ENCODE measurements around the gene COPS9. TPM values are rescaled to one million over a fixed set of nuclear protein-coding genes. Genes with fewer than 3 reads are reported as not detected.

Gene COPS9
- total RNA-seq, 1 donor from 2014 or later: 124 TPM

DNA sequence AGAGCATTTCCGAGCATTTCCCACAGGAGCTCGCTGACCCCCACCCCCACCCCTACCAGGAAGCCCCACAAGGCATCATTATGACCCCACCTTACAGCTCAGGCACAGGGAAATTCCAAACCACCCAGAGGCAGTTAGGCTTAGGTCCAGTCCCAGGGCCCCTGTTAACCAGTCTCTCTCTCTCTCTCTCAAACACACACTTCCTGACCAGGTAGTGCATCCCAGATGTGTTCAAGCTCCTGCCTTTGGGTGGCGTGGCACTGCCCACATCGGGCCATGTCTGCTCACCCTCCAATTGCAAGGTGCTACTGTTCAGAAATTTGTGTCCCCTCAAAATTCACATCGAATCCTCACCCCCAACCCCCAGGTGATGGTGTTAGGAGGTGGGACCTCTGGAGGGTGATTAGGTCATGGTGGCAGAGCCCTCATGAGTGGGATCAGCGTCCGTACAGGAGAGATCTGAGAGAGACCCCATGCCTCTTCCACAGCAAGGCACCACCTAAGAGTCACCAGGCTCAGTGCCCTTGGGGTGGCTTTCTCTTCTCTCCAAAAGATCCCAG is 8.8 kb downstream of the COPS9 start:
- intact Hi-C loops (cut with DNase I): no loop called here
- DNase-seq (ENCODE audit: low spot score) (peak; percentile 15), ATAC-seq (no peak)

DNA sequence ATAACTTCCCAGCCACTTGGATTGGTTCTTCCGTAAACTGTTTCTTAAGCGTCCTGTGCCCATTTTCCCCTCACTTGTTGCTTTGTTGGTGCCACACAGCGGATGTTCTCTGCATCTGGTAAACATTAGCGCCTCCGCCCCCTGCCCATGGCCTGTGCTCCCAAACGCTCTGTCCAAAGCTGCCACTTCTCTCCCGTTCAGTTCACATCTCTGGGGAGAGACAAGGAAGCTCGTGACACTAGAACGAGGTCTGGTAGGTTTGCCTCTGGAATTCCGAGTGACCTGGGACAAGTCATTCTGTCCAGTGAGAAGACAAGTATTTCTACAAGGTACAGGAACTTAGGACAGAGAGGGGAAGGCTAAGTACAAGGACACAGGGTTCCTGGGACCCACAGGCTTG is 9.4 kb downstream of the COPS9 start:
- ATAC-seq (no peak), DNase-seq (ENCODE audit: low spot score) (peak; percentile 19)
- intact Hi-C loops (cut with DNase I): no loop called here

DNA sequence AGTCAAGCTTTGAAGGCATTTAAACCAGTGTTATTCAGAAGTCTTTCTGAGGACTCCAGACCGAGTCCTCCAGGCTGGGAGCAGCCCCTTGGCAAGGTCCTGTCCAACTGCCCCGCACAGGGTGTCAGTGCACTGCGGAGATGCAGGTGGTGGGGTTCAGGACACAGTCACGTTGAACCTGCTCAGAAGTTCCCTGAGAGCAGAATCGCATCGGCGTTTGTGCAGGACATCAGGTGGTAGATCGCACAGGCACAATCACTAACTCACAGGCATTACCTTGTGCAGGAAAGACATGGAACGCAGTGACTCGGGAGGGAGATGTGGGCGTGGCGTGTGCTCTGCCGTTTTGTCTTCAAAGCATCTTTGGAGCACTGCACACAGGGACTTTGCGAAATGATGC is 10.4 kb downstream of the COPS9 start:
- intact Hi-C loops (cut with DNase I): no loop called here
- DNase-seq (ENCODE audit: low spot score) (peak; percentile 19), ATAC-seq (no peak)

DNA sequence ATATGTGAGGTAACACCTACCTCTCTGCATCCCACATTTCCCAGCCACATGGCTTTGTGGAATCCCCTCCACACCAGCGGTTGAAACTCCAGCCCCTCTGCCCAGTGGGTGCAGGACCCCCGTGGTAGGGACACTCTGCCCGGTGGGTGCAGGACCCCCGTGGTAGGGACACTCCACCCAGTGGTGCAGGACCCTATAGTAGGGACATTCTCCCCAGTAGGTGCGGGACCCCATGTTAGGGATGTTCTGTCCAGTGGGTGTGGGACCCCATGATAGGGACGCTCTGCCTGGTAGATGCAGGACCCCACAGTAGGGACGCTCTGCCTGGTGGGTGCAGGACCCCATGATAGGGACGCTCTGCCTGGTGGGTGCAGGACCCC is 11.5 kb downstream of the COPS9 start:
- peak; percentile 27 for DNase-seq (ENCODE audit: low spot score)
- intact Hi-C loops (cut with DNase I): no loop called here

DNA sequence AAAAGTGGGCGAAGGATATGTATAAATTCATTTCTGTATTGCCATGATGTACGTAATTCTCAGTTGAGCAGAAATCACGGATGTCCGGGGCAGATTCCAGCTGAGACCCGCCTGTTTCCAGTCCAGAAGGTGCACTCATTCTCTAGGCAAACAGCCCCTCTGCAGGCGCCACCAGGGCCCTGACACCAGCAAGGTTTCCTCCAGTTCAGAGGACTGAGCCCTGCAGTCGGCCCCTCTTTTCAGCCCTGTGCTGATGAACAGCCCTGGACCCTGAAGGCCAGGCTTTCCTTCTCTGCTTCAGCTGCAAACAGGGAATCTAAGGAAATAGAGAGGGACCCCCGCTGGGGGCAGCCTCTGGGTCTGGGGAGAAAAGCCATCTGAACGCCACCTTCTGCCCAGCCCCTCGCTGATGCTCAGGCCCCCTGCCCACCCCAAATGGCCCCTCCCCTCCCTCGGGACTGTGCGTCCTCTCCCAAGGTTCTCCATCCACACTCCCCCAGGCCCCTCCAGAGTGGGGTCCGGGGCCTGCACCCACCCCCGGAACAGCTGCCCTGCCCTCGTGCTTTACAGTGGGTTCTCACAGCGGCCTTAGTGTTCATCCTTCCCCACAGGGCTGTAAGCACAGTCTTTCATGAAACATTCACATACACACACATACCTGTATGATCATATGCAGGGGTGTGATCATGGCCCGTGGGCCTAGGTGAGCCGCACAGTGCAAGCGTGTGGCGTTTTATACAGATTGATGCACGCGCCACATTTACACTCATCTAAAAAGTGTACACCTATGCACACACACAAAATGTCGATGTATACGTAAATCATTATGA is 12.1 kb downstream of the COPS9 start:
- DNase-seq (ENCODE audit: low spot score): peak; percentile 41
- ATAC-seq: no peak
- intact Hi-C loops (cut with DNase I): no loop called here

More for the DNA sequence above, 11.5 kb downstream of the COPS9 start:
- no peak for ATAC-seq

DNA sequence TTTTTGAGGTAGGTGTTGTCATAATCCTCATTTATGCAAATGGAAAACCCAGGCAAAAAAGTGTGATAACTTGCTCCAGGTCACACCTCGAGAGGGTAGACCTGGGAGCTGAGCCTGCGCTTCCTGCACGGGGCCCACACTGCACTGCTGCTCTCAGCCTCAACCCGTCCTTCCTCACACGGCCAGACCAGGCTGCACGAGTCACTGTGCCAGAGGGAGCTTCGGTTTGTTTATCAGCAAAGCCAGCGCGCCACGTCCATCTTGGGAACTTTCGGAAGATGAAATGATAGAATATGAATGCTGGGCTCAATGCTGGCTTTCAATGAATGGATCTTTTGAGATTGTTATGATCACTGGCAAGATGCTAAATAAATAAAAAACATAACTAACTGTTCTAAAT is 14.4 kb downstream of the COPS9 start:
- intact Hi-C loops (cut with DNase I): no loop called here
- ATAC-seq (no peak), DNase-seq (ENCODE audit: low spot score) (no peak)

DNA sequence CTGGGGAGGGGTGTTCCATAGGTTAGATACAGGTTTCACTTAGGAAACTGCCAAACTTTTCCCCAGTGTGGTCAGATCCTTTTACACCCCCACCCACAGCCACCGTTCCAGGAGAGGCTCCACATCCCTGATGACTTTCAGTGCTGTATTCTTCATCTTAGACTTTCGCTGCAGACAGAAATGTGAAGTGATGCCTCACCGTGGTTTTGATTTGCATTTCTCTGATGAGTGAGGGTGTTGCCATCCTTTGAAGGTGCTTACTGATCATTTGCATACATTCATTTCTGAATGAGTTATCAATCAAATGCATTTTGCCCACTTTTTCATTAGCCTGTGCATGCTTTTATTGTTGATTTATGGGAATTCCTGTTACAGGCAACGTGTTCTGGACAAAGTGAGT is 14.9 kb downstream of the COPS9 start:
- intact Hi-C loops (cut with DNase I): no loop called here
- DNase-seq (ENCODE audit: low spot score): no peak

DNA sequence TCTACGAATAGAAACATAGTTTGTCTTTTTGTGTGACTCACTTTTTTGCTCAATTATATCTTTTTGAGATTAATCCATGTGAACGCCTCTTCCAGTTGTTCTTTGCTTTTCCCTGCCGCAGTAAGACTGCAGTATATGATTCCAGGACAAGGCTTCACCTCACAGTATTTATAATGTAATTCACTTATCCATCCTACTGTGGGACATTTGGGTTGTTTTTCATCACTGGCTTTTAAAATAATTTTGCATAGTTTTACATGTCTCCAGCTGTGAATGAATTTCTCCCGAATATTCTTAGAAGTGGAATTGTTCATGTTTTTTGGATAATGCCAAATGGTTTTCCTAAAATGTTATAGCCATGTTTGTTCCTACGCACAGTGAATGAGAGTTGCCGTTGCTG is 21.9 kb downstream of the COPS9 start:
- no peak for ATAC-seq
- DNase-seq (ENCODE audit: low spot score): no peak
- intact Hi-C loops (cut with DNase I): no loop called here

More for the DNA sequence above, 14.9 kb downstream of the COPS9 start:
- ATAC-seq: no peak

DNA sequence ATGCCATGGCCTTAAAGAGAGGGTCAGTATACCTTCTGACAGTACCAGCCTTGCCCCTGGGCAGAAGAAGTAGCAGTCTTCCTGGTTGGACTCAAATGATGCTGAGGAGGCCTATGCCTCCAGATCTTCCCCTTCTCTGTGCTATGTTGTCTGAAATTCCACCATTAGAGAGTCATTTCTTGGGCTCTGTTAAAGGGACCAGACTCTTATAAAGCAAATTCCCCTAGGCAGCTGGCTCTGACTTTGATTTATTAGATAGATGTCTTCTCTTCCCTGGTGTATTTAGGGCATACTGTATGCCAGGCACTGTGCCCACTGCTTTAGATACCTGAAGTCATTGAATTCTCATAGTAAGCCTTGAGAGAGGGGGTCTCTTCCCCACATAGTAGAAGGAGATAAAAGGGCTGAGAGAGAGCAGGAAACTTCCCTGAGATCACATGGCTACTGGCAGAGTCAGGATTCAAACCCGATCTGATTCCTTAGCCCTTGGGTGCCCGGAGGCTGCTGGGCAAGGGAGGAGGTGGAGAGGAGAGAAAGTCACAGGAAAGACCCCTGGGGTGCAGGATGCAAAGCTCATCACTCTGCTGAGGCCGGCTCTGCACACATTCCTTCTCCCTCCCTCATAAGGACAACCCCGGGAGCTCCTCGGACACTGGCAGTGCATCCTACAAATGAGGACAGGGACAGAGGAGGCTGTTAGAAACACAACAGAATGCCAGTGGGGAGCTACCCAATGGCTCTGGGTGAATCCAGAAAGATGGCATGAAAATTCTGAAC is 23.0 kb downstream of the COPS9 start:
- ATAC-seq (no peak), DNase-seq (ENCODE audit: low spot score) (no peak)
- intact Hi-C loops (cut with DNase I): no loop called here

DNA sequence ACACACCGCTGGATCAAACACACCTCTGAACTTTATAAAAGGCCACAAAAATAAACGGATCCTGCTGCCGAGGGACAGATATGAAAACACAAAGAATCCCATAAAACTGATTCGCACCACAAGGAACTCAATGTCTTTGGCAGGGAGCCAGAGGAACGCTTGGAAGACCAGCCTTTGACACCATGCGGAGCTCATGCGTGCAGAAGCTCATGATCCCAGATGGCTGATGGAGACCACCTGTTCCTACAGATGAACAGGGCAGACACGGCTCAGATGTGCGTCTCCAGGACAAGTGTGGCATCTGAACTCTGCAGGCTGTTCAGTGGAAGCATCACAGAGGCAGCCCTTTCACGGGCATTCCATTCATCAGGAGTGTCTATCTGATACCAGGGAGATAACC is 24.9 kb downstream of the COPS9 start:
- DNase-seq (ENCODE audit: low spot score): no peak
- no peak for ATAC-seq
- intact Hi-C loops (cut with DNase I): no loop called here

DNA sequence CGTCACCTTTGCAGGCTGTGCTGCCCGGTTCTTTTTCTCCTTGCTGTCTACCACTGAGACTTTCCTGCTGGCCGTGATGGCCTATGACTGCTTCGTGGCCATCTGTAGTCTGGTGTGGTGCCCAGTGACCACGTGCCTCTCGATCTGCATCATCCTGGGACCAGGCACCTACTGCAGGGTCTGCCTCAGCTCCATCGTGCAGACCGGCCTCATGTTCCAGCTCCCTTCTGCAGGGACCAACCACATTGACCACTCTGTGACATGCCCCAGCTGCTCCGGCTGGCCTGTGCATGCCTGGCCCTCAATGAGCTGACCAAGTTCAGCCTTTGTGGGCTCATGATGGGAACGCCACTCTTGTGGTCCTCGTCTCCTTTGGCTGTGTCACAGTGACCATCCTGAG is 26.7 kb downstream of the COPS9 start:
- intact Hi-C loops (cut with DNase I): no loop called here
- DNase-seq (ENCODE audit: low spot score) (no peak), ATAC-seq (no peak)

DNA sequence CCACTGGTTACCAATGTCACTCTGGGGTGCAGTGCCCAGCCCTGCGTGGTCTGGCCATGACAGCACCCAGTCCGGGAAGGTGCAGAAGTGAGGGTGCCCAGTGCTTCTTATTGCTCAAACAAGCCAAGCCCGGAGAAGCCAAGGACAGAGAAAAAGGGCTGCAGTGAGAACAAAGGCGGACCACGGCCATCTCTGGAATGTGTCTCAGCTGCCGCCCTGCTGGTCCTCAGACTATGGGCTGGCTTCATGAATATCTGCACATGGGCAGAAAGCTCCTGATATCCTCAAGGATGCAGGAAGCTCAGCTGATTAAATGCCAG is 28.7 kb downstream of the COPS9 start:
- intact Hi-C loops (cut with DNase I): no loop called here
- DNase-seq (ENCODE audit: low spot score): no peak
- ATAC-seq: no peak

DNA sequence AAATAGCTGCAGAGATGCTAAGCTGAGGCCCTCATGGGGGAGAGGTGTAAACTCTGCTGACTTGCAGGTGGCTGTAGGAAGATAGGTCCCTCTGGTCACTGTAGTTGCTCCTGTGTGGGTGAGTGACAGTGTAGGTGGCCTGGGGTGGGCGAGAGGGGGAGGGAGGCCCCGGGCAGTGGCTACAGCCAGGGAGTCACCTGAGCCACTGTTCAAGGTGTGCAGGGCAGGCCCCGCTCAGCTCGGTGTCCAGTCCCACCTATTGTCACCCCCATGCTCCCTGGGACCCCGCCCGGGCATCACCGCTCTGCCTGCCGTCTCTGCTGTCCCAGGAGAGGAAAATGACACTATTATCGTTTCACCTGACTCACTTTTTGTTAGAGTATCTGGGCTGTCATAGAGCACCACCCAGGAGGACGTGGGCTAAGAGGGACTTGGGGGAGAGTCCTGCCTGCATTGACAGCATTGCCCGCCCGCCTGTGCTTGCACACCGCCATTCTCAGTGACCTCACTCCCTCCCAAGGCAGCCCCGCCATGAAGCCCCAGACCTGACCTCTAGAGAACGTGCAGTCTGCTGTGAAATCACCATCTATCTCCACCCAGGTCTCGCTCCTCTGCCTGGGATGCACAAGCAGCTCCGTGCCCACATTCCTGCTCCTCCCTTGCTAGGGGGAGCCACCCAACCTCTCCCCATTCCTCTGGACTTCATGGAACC is 29.2 kb downstream of the COPS9 start:
- ATAC-seq: no peak
- DNase-seq (ENCODE audit: low spot score): no peak
- intact Hi-C loops (cut with DNase I): no loop called here

DNA sequence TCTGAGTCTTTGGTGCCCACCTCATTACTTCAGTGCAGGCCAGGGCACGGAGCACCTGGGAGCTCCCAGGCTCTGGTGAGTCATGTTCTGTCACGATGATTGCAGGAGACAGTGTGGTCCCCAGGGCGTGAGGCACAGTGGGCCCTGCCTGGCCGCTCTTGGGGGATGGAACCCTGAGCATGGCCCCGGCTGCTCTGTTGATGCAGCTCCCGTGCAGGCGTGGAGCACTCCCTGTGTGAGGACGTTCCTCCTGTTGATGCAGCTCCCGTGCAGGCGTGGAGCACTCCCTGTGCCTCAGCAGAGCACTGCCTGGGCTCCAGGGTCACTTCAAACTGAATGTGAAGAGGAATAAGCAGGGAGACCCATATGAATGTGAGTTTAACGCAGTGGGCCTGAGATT is 30.1 kb downstream of the COPS9 start:
- ATAC-seq (no peak), DNase-seq (ENCODE audit: low spot score) (no peak)
- intact Hi-C loops (cut with DNase I): no loop called here

DNA sequence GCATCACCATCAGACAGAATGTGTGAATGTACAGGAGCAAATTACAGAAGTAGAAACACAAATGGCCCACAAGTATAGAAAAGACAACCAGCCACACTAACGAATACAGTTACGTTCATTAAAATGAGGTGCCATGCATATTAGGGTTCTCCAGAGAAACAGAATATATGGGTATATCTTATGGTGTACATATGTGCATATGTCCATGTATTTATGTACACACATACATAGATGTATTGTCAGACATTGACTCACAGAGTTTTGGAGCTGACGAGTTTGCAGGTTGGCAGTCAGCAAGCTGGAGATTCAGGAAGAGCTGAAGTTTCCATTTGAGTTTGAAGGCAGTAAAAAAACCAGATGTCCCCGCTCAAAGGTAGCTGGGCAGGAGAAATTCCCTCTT is 33.0 kb downstream of the COPS9 start:
- no peak for DNase-seq (ENCODE audit: low spot score)
- intact Hi-C loops (cut with DNase I): no loop called here
- ATAC-seq: no peak

DNA sequence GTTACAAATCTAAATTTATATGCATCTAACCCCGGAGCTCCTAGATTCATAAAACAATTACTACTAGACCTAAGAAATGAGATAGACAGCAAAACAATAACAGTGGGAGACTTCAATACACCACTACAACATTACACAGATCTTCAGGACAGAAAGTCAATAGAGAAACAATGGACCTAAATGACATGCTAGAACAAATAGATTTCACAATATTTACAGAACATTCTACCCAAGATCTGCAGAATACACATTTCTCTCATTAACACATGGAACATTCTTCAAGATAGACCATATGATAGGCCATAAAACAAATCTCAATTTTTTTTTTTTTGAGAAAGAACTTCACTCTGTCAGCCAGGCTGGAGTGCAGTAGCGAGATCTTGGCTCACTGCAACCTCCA is 37.8 kb downstream of the COPS9 start:
- DNase-seq (ENCODE audit: low spot score) (no peak), ATAC-seq (no peak)
- intact Hi-C loops (cut with DNase I): no loop called here

DNA sequence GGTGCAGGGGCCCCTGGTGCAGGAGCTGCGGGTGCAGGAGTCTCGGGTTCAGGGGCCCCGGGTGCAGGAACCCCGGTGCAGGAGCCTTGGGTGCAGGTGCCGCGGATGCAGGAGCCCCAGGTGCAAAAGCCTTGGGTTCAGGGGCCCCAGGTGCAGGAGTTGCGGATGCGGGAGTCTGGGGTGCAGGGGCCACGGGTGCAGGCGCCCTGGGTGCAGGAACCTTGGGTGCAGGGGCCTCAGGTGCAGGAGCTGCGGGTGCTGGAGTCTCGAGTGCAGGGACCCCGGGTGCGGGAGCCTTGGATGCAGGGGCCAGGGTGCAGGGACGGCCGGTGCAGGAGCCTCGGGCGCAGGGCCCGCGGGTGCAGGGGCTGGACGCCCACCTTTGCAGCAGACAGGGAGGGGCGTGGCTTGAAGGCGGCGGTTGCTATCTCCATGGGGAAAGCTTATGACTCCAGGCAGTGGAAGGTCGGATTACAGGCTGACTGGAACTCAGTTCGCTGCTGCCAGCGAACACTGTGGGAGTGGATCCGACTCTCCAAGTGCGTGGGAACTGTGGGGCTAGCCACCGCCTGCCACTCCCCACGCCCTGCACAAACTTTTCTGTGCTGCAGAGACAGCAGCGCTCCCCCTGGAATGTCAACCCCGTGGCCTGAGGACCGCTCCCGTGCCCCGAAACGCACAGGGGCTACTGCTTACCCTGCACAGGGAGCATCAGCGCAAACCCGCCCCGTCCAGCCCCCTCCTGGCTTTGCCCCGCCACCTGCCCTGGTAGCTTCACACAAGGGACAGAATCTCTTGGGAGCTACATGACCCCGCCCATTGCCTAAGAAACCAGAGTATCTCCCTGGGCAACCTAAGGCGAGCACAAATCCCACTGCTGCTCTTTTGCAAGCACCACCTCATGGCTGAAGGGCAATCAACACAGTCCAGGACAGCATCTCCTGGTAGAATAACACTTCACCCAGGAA is 40.3 kb downstream of the COPS9 start:
- no peak for DNase-seq (ENCODE audit: low spot score)
- intact Hi-C loops (cut with DNase I): no loop called here
- no peak for ATAC-seq

DNA sequence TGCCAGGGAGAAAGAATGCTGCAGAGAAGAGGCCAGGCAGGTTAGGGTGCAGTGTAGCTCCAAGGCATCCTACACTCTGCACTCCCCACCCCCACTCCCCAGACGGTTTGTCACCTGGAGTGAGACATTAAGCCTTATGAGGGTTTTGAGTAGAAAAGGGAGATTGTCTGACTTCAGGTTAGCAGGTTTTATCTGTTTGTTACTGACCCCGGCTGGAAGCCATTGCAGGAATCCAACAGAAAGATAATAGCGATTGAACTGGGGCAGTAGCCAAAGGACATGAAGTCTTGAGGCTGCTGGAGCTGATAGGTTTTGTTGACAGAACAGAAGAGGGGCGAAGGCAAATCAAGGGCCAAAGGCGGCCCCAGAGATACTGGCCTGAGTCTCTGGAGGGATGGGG is 46.8 kb downstream of the COPS9 start:
- DNase-seq (ENCODE audit: low spot score) (no peak), ATAC-seq (no peak)
- intact Hi-C loops (cut with DNase I): no loop called here

DNA sequence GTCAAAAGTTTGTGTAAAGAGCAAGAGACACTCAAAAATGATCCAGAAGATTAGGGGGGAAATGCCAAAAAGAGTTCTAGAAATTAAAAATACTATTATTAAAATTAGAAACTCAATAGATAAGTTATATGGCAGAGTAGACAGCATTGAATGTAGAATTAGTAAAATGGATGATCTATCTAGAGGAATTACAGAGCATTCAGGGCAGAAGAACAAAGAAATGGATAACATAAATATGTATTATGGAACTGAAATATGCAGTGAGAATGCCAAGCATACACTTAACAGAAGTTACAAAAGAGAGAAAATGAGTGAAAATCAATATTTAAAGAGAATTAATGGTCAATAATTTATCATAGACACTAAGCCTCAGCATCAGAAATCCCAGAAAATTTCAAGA is 49.5 kb downstream of the COPS9 start:
- intact Hi-C loops (cut with DNase I): no loop called here
- ATAC-seq: no peak
- no peak for DNase-seq (ENCODE audit: low spot score)

All from sciatic nerve (tissue), 2 donors.